Natural killer cell (primary cell): Measurements from ENCODE around the gene ARID1B. TPM values are rescaled to one million over a fixed set of nuclear protein-coding genes. Genes with fewer than 3 reads are reported as not detected.

Experiments used
- ATAC-seq, 3 donors: fragments of 150-1000 bp in 2 of 3; fragments of 200-7000 bp in 1 of 3; cut with Tn5 transposase; 1 replicate in 1 of 3; 2 replicates in 2 of 3; pipeline ENCODE4 v1.10.0; 2021; ENCODE audit warnings: mild to moderate bottlenecking in 2 of 3, moderate library complexity in 2 of 3
- DNase-seq, 2 donors: peaks; one replicate each; pipeline versions ENCODE4 v3.0.0 to v3.0.0-alpha.2; 2013 to 2021; ENCODE audit warnings: mixed read lengths in 1 of 2
- H3K27ac ChIP-seq: one replicate; pipeline ENCODE4 v1.5.1; 2013; ENCODE audit warnings: mild to moderate bottlenecking, low read length
- H3K27me3 ChIP-seq: one replicate; pipeline ENCODE4 v1.6.1; 2013; ENCODE audit warnings: low read length; ENCODE audit not compliant: control insufficient read depth, insufficient read depth
- H3K36me3 ChIP-seq: one replicate; pipeline ENCODE4 v1.6.1; 2013; ENCODE audit warnings: low read length; ENCODE audit not compliant: control insufficient read depth, insufficient read depth
- H3K4me1 ChIP-seq: one replicate; pipeline ENCODE4 v1.6.1; 2013; ENCODE audit warnings: low read length; ENCODE audit not compliant: control insufficient read depth, insufficient read depth
- H3K4me3 ChIP-seq: one replicate; pipeline ENCODE4 v1.5.1; 2013; ENCODE audit warnings: low read length
- H3K9me3 ChIP-seq: one replicate; pipeline ENCODE4 v1.6.1; 2013; ENCODE audit warnings: low read length; ENCODE audit not compliant: control insufficient read depth, insufficient read depth
- H3K27ac Mint-ChIP-seq, 2 donors: one replicate each; pipeline ENCODE4 v1.8.0; 2022; ENCODE audit warnings: mild to moderate bottlenecking in 2 of 2, mixed read lengths in 2 of 2, moderate library complexity in 1 of 2
- H3K27me3 Mint-ChIP-seq, 2 donors: one replicate each; pipeline ENCODE4 v1.8.0; 2022; ENCODE audit warnings: low read depth in 2 of 2, mixed read lengths in 2 of 2
- H3K36me3 Mint-ChIP-seq: one replicate; pipeline ENCODE4 v1.8.0; 2022; ENCODE audit warnings: mixed read lengths
- H3K4me1 Mint-ChIP-seq, 2 donors: one replicate each; pipeline ENCODE4 v1.8.0; 2022; ENCODE audit warnings: mixed read lengths in 2 of 2
- H3K4me3 Mint-ChIP-seq: one replicate; pipeline ENCODE4 v1.8.0; 2022; ENCODE audit warnings: mild to moderate bottlenecking, moderate library complexity, mixed read lengths
- H3K9me3 Mint-ChIP-seq, 2 donors: one replicate each; pipeline ENCODE4 v1.8.0; 2022; ENCODE audit warnings: mixed read lengths in 2 of 2
- WGBS: methylation state at CpG from one replicate; pipeline ENCODE4 v1.1.7; 2013; ENCODE audit warnings: missing lambda C conversion rate; ENCODE audit not compliant: insufficient coverage; 5-methylcytosine and 5-hydroxymethylcytosine counted together
- intact Hi-C: fragments of 100-400 bp; cut with micrococcal nuclease; formaldehyde crosslinking; loops from one replicate; pipeline ENCODE4 v1.14.2; 2022
- total RNA-seq, 4 donors: library from RNA; stranded (reverse); fragments of 120-200 nt in 1 of 4; gene quantifications; one replicate each; pipeline versions ENCODE4 v1.2.3 to v1.2.4, GENCODE V29; 2013 to 2022
- TF ChIP-seq, protein P1 (sequence below): fragments of 200-600 bp; IDR thresholded peaks from one replicate; pipeline ENCODE4 v1.8.0; 2022; ENCODE audit warnings: antibody characterized with exemption

The ARID1B gene
- total RNA-seq, 3 donors from 2014 or later (not counting 1 experiment from before 2014, with no cell fraction given), result 180 to 201 (median 189) TPM

DNA sequence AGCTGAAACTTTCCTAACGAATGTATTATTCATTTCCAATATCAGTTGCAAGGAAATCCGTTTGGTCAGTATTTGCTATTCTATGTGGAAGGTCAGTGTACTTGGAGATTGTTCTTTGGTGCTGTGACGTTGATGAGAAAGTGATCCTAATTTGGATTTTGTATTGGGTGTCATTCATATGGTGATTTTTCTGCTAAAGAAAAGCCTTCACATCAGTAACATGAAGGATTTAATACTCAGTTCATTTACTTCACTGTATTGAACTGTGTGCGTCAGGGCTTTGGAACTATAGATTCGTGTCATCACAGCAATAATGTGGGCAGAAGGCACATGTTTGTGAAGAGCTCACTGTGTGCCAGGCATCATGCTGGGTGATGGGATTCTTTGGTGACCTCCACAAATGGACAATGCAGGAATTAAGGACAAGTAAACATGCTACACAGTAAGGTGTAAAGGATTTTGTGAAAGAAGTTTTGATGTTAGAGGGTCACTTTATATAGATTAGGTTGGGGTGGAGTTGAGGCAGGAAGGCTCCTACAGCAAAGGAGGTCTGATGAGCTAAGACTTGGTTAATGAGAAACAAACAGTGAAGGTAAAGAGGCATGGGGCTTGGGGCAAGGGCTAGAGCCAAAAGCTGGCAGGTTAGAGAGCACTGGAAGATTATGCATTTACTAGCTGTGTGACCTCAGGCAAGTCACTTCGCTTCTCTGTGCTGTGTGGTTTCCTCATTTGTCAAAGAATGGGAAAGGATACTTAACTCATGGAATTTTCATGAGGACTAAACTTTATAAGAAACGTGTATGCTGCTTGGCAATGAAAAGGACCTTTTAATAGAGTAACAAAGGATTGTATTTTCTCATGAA lies 12.1 kb downstream of the ARID1B start:
- H3K4me3 Mint-ChIP-seq, result no peak overlapping the region
- Histone ChIP-seq H3K9me3 (no peaks in the 10 kb centered on the region), H3K4me3 (no peak overlapping the region), H3K27me3 (no peaks in the 10 kb centered on the region), H3K27ac (no peak overlapping the region), H3K4me1 (peaks cover 21% of the 10 kb centered on the region), H3K36me3 (no peaks in the 10 kb centered on the region)
- H3K27me3 Mint-ChIP-seq, result no peaks in the 10 kb centered on the region
- TF ChIP-seq, protein P1, sequence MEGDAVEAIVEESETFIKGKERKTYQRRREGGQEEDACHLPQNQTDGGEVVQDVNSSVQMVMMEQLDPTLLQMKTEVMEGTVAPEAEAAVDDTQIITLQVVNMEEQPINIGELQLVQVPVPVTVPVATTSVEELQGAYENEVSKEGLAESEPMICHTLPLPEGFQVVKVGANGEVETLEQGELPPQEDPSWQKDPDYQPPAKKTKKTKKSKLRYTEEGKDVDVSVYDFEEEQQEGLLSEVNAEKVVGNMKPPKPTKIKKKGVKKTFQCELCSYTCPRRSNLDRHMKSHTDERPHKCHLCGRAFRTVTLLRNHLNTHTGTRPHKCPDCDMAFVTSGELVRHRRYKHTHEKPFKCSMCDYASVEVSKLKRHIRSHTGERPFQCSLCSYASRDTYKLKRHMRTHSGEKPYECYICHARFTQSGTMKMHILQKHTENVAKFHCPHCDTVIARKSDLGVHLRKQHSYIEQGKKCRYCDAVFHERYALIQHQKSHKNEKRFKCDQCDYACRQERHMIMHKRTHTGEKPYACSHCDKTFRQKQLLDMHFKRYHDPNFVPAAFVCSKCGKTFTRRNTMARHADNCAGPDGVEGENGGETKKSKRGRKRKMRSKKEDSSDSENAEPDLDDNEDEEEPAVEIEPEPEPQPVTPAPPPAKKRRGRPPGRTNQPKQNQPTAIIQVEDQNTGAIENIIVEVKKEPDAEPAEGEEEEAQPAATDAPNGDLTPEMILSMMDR, result no peak
- WGBS, result 91% methylated on average over 6 of the region's 7 CpGs
- H3K9me3 Mint-ChIP-seq, result no peaks in the 10 kb centered on the region
- DNase-seq (no peak), ATAC-seq (no peak)
- intact Hi-C loops, result no loop called here
- no peaks in the 10 kb centered on the region for H3K36me3 Mint-ChIP-seq
- H3K27ac Mint-ChIP-seq, result peak overlapping the region; percentile 8
- H3K4me1 Mint-ChIP-seq, result peaks cover 70 to 81% of the 10 kb centered on the region in 2 donors

DNA sequence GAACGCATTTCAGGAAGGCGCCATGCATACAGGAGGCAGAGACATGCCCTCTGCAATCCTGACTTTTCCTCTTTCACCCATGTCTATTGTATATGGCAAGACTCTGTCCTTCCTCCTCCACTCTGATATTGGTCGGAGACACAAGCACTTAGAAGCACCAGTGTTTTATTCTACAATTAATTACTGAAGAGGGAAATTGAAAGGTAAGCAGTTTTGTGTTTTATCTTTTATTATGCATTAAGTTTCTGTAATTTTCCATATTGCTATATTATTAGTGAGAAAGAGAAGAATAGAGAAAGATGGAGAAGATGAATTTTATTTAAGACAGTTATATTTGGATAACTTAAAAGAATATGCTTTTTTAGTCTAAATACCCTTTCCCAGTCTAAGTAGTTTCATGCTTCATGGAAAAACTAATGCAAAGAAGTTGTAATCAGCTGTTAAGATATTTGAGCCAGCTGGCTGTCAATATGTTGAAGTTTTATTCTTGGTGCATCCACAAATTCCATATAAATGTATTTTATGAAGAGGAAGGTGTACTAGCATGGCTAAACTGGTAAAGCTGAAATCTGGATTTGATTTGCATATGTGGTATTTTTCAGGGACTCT lies 13.6 kb downstream of the ARID1B start:
- DNase-seq (no peak), ATAC-seq (no peak)
- Histone ChIP-seq H3K4me3 (no peak overlapping the region), H3K27me3 (no peaks in the 10 kb centered on the region), H3K9me3 (no peaks in the 10 kb centered on the region), H3K4me1 (peaks cover 31% of the 10 kb centered on the region), H3K27ac (no peak overlapping the region), H3K36me3 (no peaks in the 10 kb centered on the region)
- Mint-ChIP-seq H3K4me3 (no peak overlapping the region), H3K4me1 (peaks cover 76 to 88% of the 10 kb centered on the region in 2 donors), H3K9me3 (no peaks in the 10 kb centered on the region), H3K27me3 (no peaks in the 10 kb centered on the region), H3K27ac (no peak overlapping the region), H3K36me3 (no peaks in the 10 kb centered on the region)
- 91% methylated on average over 2 of the region's 3 CpGs for WGBS
- intact Hi-C loops, result no loop called here
- TF ChIP-seq, protein P1, result no peak

DNA sequence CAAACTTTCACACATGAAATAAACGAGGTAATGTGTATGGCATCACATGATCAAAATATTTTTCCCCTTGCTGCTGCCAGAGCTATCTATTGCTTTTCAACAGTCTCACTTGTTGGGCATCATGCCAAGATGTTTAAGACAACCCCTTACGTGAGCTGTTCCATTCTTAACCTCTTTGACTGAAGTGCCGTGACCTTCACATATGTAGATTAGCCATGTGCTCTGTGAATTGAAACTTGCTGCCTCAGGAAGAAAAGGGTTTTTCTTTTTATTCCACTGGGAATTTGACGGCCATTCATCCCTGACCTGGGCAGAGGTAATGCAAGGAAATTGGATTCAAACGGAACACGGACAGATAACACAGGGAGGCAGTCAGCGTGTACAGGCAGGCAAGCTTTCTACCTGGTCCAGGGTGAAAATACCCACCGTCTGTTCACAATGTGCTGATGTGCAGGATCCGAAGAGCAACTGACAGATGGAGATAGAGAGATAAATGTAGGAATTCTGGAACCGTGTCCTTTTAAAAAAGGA lies 14.2 kb downstream of the ARID1B start:
- peak in 2 of 3 donors; percentile 38 for ATAC-seq
- intact Hi-C loops, result no loop called here

More for the DNA sequence above, 14.2 kb downstream of the ARID1B start:
- no peak overlapping the region for H3K27ac ChIP-seq
- Mint-ChIP-seq H3K27me3 (no peaks in the 10 kb centered on the region), H3K4me3 (no peak overlapping the region), H3K4me1 (peaks cover 76 to 88% of the 10 kb centered on the region in 2 donors), H3K36me3 (no peaks in the 10 kb centered on the region), H3K27ac (no peak overlapping the region), H3K9me3 (no peaks in the 10 kb centered on the region)
- no peaks in the 10 kb centered on the region for H3K36me3 ChIP-seq
- 69% methylated on average over 9 of the region's 10 CpGs for WGBS
- DNase-seq, result peak in 1 of 2 donors; percentile 82
- TF ChIP-seq, protein P1, result no peak
- no peak overlapping the region for H3K4me3 ChIP-seq
- H3K9me3 ChIP-seq, result no peaks in the 10 kb centered on the region
- H3K4me1 ChIP-seq, result peaks cover 31% of the 10 kb centered on the region
- no peaks in the 10 kb centered on the region for H3K27me3 ChIP-seq
